DOHH2 (cell line): Measurements from ENCODE around the gene WDFY2.

ENCODE experiments used
- H3F3A ChIP-seq: fragments of 200-600 bp; sonication (generic), shearing (Covaris generic); 2 replicates; pipeline ENCODE4 v1.6.0; 2016; ENCODE audit warnings: antibody characterized with exemption, mild to moderate bottlenecking; ENCODE audit not compliant: control insufficient read depth, insufficient read depth
- H3K27ac ChIP-seq: fragments of 200-600 bp; sonication (generic); 2 replicates; pipeline ENCODE4 v1.5.1; 2014; ENCODE audit warnings: low read depth, mild to moderate bottlenecking, low read length, moderate library complexity
- H3K27me3 ChIP-seq: fragments of 200-600 bp; sonication (generic); 2 replicates; pipeline ENCODE4 v1.6.1; 2014; ENCODE audit warnings: mild to moderate bottlenecking, low read length, mixed read lengths; ENCODE audit not compliant: control insufficient read depth
- H3K36me3 ChIP-seq: fragments of 200-600 bp; sonication (generic); 2 replicates; pipeline ENCODE4 v1.6.1; 2014; ENCODE audit warnings: mild to moderate bottlenecking, low read length, moderate library complexity, mixed read lengths; ENCODE audit not compliant: control insufficient read depth
- H3K4me1 ChIP-seq: fragments of 200-600 bp; sonication (generic); 2 replicates; pipeline ENCODE4 v1.6.1; 2014; ENCODE audit warnings: mild to moderate bottlenecking, low read length, mixed read lengths; ENCODE audit not compliant: control insufficient read depth
- H3K4me2 ChIP-seq: fragments of 200-600 bp; sonication (generic); 2 replicates; pipeline ENCODE4 v1.6.0; 2014; ENCODE audit warnings: mild to moderate bottlenecking, low read length, moderate library complexity
- H3K4me3 ChIP-seq: fragments of 200-600 bp; sonication (generic); 2 replicates; pipeline ENCODE4 v1.5.1; 2014; ENCODE audit warnings: mild to moderate bottlenecking, low read length, mixed read lengths
- H3K79me2 ChIP-seq: fragments of 200-600 bp; sonication (generic); 2 replicates; pipeline ENCODE4 v1.6.1; 2014; ENCODE audit warnings: mild to moderate bottlenecking, low read length, mixed read lengths; ENCODE audit not compliant: control insufficient read depth
- H3K9me2 ChIP-seq: fragments of 200-600 bp; sonication (generic); replicated peaks from 2 replicates; pipeline ENCODE4 v1.6.1; 2014; ENCODE audit warnings: mild to moderate bottlenecking, low read length, mixed read lengths; ENCODE audit not compliant: control insufficient read depth
- H3K9me3 ChIP-seq: fragments of 200-600 bp; sonication (generic); 2 replicates; pipeline ENCODE4 v1.6.1; 2014; ENCODE audit warnings: antibody characterized with exemption, low read length, mixed read lengths; ENCODE audit not compliant: control insufficient read depth, insufficient read depth
- H4K20me1 ChIP-seq: fragments of 200-600 bp; sonication (generic); 2 replicates; pipeline ENCODE4 v1.6.0; 2014; ENCODE audit warnings: low read depth, mild to moderate bottlenecking, antibody characterized with exemption, low read length, moderate library complexity; ENCODE audit not compliant: control insufficient read depth, insufficient read depth
- CTCF ChIP-seq: fragments of 200-600 bp; sonication (generic); IDR thresholded peaks from one replicate; pipeline ENCODE4 v1.5.1; 2014; ENCODE audit warnings: antibody characterized with exemption, mild to moderate bottlenecking, low read depth, low read length; ENCODE audit not compliant: poor library complexity, severe bottlenecking
- EZH2phosphoT487 ChIP-seq: fragments of 200-600 bp; sonication (generic); IDR thresholded peaks from 2 replicates; pipeline ENCODE4 v1.6.1; 2017; ENCODE audit warnings: borderline replicate concordance, mild to moderate bottlenecking, antibody characterized with exemption, low read length, moderate library complexity, mixed read lengths

WDFY2 gene

DNA sequence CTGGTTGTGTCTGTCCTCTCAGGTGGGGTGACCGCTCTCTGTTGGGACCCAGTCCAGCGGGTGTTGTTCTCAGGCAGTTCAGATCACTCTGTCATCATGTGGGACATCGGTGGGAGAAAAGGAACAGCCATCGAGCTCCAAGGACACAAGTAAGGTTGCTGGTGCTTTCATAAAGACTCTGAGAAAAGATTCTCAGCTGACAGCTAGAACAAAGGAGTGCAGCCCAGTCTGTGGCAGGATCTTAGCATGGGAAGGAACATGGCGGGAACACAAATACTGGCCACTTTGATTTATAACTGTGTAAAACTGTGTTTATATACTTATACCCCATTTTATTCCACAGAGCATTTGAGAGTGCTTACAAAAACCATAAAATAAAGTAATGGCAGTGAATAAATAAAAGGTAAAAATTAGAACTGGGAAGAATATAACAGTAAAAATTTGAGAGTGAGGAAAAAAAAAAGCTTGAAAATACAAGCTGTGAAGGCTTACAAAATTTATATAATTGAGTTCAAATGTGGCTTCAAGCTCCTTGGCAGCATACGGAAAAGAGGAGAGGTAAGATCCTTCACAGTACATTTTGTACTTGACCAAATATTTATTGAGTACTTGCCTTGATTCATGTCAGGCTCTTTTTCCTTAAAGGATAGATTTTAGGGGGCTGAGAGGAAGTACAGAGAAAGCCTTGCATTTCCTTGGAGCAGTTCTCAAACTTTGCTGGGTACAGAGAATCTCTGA is 154.9 kb downstream of the WDFY2 start:
- no peak overlapping the region for H3K4me3 ChIP-seq
- no peaks in the 10 kb centered on the region for H3K4me1 ChIP-seq
- no peaks in the 10 kb centered on the region for H3K27me3 ChIP-seq
- H3K9me2 ChIP-seq, result no peaks in the 10 kb centered on the region
- TF ChIP-seq CTCF (no peak), EZH2phosphoT487 (no peak)
- no peaks in the 10 kb centered on the region for H3K79me2 ChIP-seq
- no peaks in the 10 kb centered on the region for H3K9me3 ChIP-seq
- H3F3A ChIP-seq, result no peaks in the 10 kb centered on the region
- H3K36me3 ChIP-seq, result no peaks in the 10 kb centered on the region; the same call in 1 of the 2 replicates
- no peak overlapping the region for H3K27ac ChIP-seq
- no peak overlapping the region for H3K4me2 ChIP-seq
- H4K20me1 ChIP-seq, result no peaks in the 10 kb centered on the region

GRCh38 chr13:51740698-51741097 is 156.4 kb downstream of the WDFY2 start:
- no peaks in the 10 kb centered on the region for H3K9me3 ChIP-seq
- no peak overlapping the region for H3K4me2 ChIP-seq
- H3K27me3 ChIP-seq, result no peaks in the 10 kb centered on the region
- no peaks in the 10 kb centered on the region; the same call in 1 of the 2 replicates for H3K36me3 ChIP-seq
- TF ChIP-seq EZH2phosphoT487 (no peak), CTCF (no peak)
- no peaks in the 10 kb centered on the region for H4K20me1 ChIP-seq
- H3F3A ChIP-seq, result no peaks in the 10 kb centered on the region
- no peaks in the 10 kb centered on the region for H3K79me2 ChIP-seq
- no peak overlapping the region for H3K27ac ChIP-seq
- no peaks in the 10 kb centered on the region for H3K9me2 ChIP-seq
- H3K4me1 ChIP-seq, result no peaks in the 10 kb centered on the region
- H3K4me3 ChIP-seq, result no peak overlapping the region

DNA sequence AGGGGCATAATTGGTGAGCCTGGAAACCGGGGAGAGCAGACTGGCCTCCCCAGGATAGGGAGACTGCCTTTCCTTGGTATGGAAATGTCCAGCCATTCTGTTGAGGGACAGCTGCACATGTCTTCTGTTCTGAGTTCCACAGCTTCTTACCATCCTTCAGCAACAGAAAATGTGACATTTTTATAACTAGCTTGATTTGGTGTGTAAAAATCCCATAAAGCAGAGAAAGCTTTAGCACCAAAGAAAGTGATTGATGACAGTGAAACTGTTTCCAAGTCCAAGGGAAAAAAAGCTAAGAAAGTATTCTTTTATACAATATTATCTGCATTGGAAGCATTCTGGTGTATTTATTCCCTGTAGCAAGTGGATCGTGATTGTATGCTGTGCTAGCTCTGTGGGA is 157.8 kb downstream of the WDFY2 start:
- Histone ChIP-seq H4K20me1 (no peaks in the 10 kb centered on the region), H3F3A (no peaks in the 10 kb centered on the region), H3K4me2 (no peak overlapping the region), H3K27me3 (no peaks in the 10 kb centered on the region), H3K4me1 (no peaks in the 10 kb centered on the region), H3K36me3 (no peaks in the 10 kb centered on the region; the same call in 1 of the 2 replicates), H3K4me3 (no peak overlapping the region), H3K9me2 (no peaks in the 10 kb centered on the region), H3K79me2 (no peaks in the 10 kb centered on the region), H3K27ac (no peak overlapping the region), H3K9me3 (no peaks in the 10 kb centered on the region)
- TF ChIP-seq EZH2phosphoT487 (no peak), CTCF (no peak)
